Kidney (tissue), 14 donors: Measurements from ENCODE around the gene AP2M1. TPM values are rescaled to one million over a fixed set of nuclear protein-coding genes. Genes with fewer than 3 reads are reported as not detected.

Experiments
- DNase-seq, 5 donors: peaks; one replicate each; pipeline ENCODE4 v3.0.0-alpha.2; 2013 to 2020
- FAIRE-seq: peaks from 2 replicates; lab custom pipeline; 2012; peaks lifted over from hg19 to GRCh38; lab: Jason Lieb, UNC
- H3K27ac ChIP-seq, 2 donors: one replicate each; pipeline ENCODE4 v1.7.0; 2013; ENCODE audit warnings: low read depth in 2 of 2, low read length in 2 of 2, inconsistent platforms in 1 of 2
- H3K27me3 ChIP-seq: one replicate; pipeline ENCODE4 v1.7.1; 2013; ENCODE audit warnings: low read length, inconsistent platforms; ENCODE audit not compliant: control insufficient read depth, insufficient read depth
- H3K36me3 ChIP-seq, 3 donors: one replicate each; pipeline versions ENCODE4 v1.7.0 to v1.7.1; 2013; ENCODE audit warnings: low read length in 3 of 3, control low read depth in 1 of 3, inconsistent platforms in 1 of 3; ENCODE audit not compliant: insufficient read depth in 3 of 3, control insufficient read depth in 2 of 3
- H3K4me1 ChIP-seq, 3 donors: one replicate each; pipeline versions ENCODE4 v1.7.0 to v1.7.1; 2013; ENCODE audit warnings: low read length in 3 of 3, inconsistent platforms in 1 of 3, low read depth in 1 of 3; ENCODE audit not compliant: control insufficient read depth in 2 of 3, insufficient read depth in 2 of 3
- H3K4me3 ChIP-seq, 3 donors: one replicate each; pipeline versions ENCODE4 v1.7.0 to v1.8.1; 2013; ENCODE audit warnings: low read length in 3 of 3, control low read depth in 1 of 3, inconsistent platforms in 1 of 3
- H3K9ac ChIP-seq, 3 donors: one replicate each; pipeline versions ENCODE4 v1.7.0 to v1.7.1; 2013; ENCODE audit warnings: low read length in 3 of 3, control low read depth in 1 of 3, inconsistent platforms in 1 of 3
- H3K9me3 ChIP-seq, 3 donors: one replicate each; pipeline versions ENCODE4 v1.7.0 to v1.7.1; 2013; ENCODE audit warnings: low read length in 3 of 3, control low read depth in 1 of 3, inconsistent platforms in 1 of 3; ENCODE audit not compliant: control insufficient read depth in 2 of 3, insufficient read depth in 1 of 3
- CTCF ChIP-seq: IDR thresholded peaks from 3 replicates; pipeline ENCODE4 v1.5.1; 2012; ENCODE audit warnings: mild to moderate bottlenecking, moderate library complexity, borderline replicate concordance; ENCODE audit not compliant: insufficient read depth; ENCODE audit errors: extremely low read depth
- intact Hi-C: fragments of 100-400 bp; cut with DNase I; formaldehyde crosslinking; loops from one replicate; pipeline ENCODE4 v1.11.1; 2022
- polyA plus RNA-seq: library from polyadenylated mRNA; stranded (reverse); fragments of 350-450 nt; fragmentation: Illumina TruSeq; extraction: RNeasy Lipid Tissue Mini Kit (QIAGEN cat#74804); gene quantifications from one replicate; pipeline ENCODE4 v1.2.3, GENCODE V29; 2014; ENCODE audit warnings: low read depth, low replicate concordance; ENCODE audit not compliant: insufficient read depth
- total RNA-seq: library from RNA; stranded (reverse); fragmentation: NEBNext Ultra II Directional; extraction: Animal tissue kit (Norgen Biotek cat#: 25700); gene quantifications from one replicate; pipeline ENCODE4 v1.2.1, GENCODE V29; 2021
- donor health status: control.
- donor health status: control.
- donor health status: control.
- donor health status: control.
- donor health status: control.
- donor health status: DM: yes; HTN: yes; CAD: no.
- donor health status: Normal renal cell carcinoma (clear cell type).

AP2M1 gene
- total and polyA plus RNA-seq, 2 donors from 2014 or later: 329 to 353 TPM

- no peak overlapping the region for H3K4me3 ChIP-seq
- H3K9ac ChIP-seq: no peak overlapping the region
- H3K9me3 ChIP-seq: no peaks in the 10 kb centered on the region
- no peak overlapping the region for H3K27ac ChIP-seq
- DNase-seq: no peak
- intact Hi-C loops: no loop called here
- H3K4me1 ChIP-seq: no peaks in the 10 kb centered on the region
- TF ChIP-seq CTCF: no peak
- peaks cover 5 to 51% (median 49%) of the 10 kb centered on the region in 3 donors for H3K36me3 ChIP-seq
- no peak for FAIRE-seq
- H3K27me3 ChIP-seq: no peaks in the 10 kb centered on the region
Measured at GRCh38 chr3:184193991-184194539, 19.4 kb downstream of the AP2M1 start.

- no peak overlapping the region for H3K4me3 ChIP-seq
- DNase-seq (no peak), FAIRE-seq (no peak)
- H3K9ac ChIP-seq: no peak overlapping the region
- TF ChIP-seq CTCF: no peak
- H3K27me3 ChIP-seq: no peaks in the 10 kb centered on the region
- no peaks in the 10 kb centered on the region for H3K4me1 ChIP-seq
- no peaks in the 10 kb centered on the region for H3K9me3 ChIP-seq
- H3K27ac ChIP-seq: no peak overlapping the region
- peaks cover 2 to 27% (median 26%) of the 10 kb centered on the region in 3 donors for H3K36me3 ChIP-seq
- intact Hi-C loops: no loop called here
Measured at GRCh38 chr3:184196536-184196935, 21.9 kb downstream of the AP2M1 start.

- no peaks in the 10 kb centered on the region for H3K9me3 ChIP-seq
- H3K36me3 ChIP-seq: peaks cover 0 to 13% (median 8%) of the 10 kb centered on the region in 3 donors
- H3K9ac ChIP-seq: no peak overlapping the region
- no peak for DNase-seq
- intact Hi-C loops: no loop called here
- FAIRE-seq: no peak
- H3K4me3 ChIP-seq: no peak overlapping the region
- no peak overlapping the region for H3K27ac ChIP-seq
- no peaks in the 10 kb centered on the region for H3K27me3 ChIP-seq
- H3K4me1 ChIP-seq: no peaks in the 10 kb centered on the region
- TF ChIP-seq CTCF: no peak
Measured at GRCh38 chr3:184198509-184198908, 23.9 kb downstream of the AP2M1 start.

- FAIRE-seq (no peak), DNase-seq (no peak)
- H3K36me3 ChIP-seq: no peaks in the 10 kb centered on the region
- no peak overlapping the region for H3K9ac ChIP-seq
- H3K9me3 ChIP-seq: no peaks in the 10 kb centered on the region
- H3K4me1 ChIP-seq: no peaks in the 10 kb centered on the region
- intact Hi-C loops: no loop called here
- no peak overlapping the region for H3K4me3 ChIP-seq
- no peak overlapping the region for H3K27ac ChIP-seq
- H3K27me3 ChIP-seq: no peaks in the 10 kb centered on the region
- no peak for TF ChIP-seq CTCF
Measured at GRCh38 chr3:184200825-184201224, 26.2 kb downstream of the AP2M1 start.
